ENCODE measurements around the gene SH3BP4.
"Not testable (repeated sequence)": the region's sequence is repeated elsewhere in the genome, so short reads cannot be mapped to it uniquely, and the experiment has no call there.

SH3BP4 gene

DNA sequence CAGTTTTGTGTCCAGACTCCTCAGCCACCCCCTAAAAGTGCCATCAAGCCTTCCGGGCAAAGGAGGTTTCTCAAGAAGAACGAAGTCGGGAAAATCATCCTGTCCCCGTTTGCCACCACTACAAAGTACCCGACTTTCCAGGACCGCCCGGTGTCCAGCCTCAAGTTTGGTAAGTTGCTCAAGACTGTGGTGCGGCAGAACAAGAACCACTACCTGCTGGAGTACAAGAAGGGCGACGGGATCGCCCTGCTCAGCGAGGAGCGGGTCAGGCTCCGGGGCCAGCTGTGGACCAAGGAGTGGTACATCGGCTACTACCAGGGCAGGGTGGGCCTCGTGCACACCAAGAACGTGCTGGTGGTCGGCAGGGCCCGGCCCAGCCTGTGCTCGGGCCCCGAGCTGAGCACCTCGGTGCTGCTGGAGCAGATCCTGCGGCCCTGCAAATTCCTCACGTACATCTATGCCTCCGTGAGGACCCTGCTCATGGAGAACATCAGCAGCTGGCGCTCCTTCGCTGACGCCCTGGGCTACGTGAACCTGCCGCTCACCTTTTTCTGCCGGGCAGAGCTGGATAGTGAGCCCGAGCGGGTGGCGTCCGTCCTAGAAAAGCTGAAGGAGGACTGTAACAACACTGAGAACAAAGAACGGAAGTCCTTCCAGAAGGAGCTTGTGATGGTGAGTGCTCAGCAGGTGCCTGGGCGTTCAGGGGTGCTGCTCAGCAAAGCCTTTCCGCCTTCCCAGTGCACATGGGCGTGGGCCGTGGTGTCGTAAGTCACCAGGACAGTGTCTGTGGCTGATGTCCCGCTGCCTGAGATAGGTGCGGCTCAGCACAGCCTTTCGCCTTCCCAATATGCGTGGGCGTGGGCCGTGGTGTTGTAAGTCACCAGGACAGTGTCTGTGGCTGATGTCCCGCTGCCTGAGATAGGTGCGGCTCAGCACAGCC, 91.0 kb downstream of the SH3BP4 start:
- no peak for DNase-seq (ENCODE audit: low read depth)

DNA sequence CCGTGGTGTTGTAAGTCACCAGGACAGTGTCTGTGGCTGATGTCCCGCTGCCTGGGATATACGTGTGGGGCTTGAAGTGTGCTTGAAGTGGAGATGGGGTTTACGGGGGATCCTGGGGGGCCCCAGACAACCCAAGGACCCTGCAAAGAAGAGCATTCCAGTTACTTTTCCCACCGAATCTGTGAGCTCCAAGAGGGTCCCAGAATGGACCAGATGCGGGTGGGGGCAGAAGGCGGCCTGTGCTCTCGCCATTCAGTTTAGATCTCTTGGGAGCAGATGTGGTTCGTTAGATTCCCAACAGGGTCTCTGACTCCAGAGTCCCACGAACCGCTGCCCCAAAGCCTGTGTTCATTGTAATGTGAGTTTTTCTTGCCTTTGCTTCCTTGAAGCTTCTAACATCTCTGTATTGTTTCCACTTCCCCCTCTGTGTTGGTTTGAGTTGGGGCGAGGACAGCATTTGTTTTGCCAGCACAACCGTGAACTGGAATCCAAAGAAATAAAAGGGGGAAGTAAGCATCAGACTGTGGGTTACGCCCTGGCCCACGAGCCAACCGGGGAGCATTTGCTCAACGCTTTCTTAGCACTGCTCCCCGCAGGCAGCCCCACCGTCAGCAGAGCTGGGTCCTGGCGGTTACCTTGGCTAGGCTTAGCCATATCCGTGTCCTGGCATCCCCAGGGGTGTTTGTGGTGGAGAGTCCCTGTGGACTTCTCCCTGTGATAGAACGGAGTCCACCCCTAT, 92.1 kb downstream of the SH3BP4 start:
- DNase-seq (ENCODE audit: low read depth): no peak

DNA sequence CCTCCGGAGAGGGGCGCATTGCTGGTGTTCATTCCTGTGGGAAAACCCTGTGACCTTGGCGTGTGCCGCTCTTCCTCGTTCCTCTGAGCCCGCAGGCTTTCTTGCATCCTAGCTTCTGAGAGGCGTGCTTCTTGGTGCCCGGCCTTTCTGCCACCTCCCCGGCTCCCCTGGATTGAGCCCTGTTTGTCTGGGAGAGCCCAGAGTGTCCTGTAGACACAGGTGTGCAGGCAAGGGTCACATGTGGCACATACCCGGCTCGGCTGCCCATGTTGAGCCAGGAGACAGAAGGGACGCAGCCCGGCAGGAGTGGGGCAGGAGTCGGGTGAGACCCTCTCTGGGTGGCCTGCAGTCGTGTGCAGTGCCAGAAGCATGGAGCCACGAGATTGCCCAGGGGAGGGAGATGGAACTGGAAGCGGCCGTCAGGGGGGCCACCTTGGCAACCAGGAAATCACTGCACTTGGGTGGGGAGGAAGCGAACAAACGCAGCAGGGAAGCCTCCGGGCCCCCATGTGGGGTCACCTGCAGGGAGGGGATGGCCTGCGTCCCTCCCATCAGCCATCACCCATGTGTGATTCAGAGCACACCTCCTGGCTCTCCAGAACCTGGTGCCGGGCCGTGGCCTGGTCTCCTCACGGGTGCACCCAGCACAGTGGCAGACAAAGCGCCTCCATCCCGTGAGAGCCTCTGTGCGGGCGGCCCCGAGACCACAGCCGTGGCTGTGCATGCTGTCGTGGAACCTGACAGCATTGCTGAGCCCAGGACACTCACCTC, 92.9 kb downstream of the SH3BP4 start:
- no peak for DNase-seq (ENCODE audit: low read depth)

DNA sequence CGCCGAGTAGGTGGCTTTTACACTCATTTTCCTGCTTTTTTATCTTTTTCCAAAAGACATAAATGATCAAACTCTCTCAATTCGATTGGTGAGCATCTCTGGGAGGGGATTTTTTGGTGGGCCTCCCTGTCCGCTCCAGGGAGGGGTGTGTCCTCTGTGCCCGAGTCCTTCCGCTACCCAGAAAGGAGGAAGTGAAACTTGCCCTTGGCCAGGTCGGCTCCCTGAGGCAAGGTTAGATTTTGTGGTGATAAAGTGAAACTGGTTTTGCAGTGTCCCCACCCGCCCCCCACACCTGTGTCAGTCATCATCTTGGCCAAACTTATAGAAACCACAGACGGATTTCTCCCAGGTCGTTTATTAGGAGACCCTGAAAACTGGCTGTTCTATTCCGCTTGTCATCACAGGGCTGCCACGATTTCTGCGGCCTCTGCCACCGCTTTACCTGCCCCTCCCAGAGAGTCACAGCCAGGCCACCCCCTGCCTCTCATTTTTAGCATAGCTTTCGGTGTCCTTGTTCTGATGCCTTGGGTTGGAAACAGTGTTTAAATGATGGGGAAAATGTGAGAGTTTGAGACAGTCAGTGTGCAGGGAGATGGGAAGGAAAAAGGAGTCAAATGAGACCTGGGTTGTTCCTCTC, 93.6 kb downstream of the SH3BP4 start:
- DNase-seq (ENCODE audit: low read depth): no peak

DNA sequence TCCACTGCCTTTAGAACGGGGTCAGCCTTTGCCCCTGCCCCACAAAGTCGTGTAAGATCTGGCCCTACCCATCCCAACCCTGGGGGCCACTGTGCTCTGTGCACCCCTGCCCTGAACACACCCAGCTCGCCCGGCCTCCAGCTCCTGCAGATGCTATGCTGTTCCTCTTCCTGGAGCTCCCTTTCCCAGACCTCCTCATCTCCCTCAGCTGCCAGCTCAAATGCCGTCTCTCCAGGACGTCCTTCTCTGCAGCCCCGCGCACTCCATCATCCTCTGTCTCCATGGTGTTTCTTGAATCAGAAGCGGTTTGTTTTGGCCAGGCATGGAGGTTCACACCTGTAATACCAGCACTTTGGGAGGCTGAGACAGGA, 94.1 kb downstream of the SH3BP4 start:
- DNase-seq (ENCODE audit: low read depth): no peak

DNA sequence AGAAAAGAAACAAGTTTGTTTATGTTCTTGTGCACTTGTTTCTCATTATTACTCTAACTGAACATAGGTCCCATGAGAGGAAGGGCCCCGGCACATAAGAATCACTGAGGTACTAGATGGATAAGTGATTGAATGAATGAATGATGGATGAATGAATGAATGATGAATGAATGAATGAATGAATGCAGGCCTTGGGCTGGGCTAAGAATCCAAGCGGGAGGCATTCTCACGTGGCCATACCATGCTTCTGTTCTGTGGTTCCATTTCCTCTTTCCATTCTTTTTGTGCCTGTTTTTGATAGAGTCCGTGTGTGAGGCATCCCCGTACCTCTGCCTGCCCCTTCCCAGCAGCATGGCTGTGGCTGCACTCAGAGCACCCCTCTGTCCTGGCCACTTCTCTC, 94.8 kb downstream of the SH3BP4 start:
- DNase-seq (ENCODE audit: low read depth): no peak

DNA sequence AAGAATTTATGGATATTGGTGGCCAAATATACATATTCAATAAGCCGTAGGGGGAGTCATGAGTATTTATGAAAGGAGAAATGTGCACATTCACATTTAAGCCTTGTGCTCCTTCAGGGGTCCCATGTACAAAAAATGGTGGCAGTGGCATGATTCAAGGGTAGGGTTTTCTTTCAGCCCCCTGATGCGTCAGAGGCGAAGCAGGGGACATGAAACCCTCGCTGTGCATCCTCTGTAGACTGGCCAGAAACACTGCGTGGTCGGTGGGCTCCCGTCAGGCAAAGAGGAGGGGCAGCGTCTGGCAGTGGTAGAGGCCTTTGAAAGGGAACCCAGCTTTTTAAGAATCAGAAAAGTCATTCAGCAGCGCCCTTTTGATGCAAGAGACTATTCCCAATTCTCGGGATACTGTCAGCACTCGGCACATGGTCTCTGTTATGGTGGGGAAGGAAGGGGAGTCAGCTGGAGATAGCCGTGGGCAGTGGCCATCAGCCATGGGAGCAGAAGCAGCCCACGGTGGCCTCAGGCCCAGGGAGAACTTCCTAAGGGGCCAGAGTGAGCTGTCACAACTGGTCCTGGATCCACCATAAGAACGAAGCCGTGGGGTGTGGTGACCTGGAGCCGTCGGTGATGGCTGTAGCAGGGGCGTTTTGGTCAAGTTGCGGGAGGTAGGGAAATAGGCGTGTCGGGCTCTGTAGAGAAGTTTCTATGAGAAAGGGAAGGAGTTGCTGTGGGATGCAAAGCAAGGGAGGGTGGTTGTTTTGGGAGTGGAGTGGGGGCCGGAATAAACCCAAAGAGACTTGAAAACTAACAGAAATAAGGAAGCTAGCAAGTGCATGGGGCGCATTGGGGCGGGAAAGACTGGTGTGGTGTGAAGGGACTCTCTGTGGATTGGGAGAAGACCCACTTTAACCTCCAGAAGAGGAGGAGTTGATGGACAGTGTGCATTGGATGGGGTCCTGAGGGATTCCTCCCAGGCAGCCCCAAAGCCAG, 95.6 kb downstream of the SH3BP4 start:
- no peak for DNase-seq (ENCODE audit: low read depth)

DNA sequence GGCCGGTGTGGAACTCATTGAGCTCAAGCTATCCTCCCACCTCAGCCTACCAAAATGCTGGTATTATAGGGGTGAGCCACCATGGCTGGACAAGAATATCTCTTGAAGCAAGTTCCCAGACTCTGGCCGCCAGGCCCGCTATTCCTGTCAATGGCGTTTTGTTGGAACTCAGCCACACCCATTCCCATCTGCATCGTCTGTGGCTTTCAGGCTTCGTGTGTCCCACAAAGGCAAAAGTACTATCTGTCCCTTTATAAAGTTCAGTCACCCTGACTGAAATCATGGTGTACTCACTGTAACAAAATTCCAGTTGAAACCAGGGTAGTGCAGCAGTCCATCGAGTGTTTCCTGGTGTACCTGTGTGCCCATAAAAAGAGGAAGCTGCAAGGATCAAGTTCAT, 96.7 kb downstream of the SH3BP4 start:
- no peak for DNase-seq (ENCODE audit: low read depth)

DNA sequence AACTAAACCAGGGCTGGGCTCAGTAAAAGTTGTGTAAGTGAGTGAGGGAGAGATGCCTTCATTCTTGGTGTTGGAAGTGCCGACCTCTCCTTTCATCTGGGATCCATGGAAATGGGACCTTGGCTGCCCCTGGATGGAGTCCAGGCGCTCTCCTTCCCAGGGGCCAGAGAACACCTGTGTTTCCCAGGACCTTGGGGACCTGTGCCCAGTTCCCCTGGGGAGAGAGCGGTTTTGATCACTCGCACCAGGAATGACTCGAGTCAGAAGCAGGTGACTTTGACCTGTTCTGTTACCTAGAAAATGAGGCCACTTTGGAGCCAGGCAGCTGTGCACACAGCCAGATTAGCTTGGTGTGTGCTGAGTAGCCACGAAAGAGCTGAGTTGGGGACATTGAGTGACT, 97.3 kb downstream of the SH3BP4 start:
- DNase-seq (ENCODE audit: low read depth): no peak

DNA sequence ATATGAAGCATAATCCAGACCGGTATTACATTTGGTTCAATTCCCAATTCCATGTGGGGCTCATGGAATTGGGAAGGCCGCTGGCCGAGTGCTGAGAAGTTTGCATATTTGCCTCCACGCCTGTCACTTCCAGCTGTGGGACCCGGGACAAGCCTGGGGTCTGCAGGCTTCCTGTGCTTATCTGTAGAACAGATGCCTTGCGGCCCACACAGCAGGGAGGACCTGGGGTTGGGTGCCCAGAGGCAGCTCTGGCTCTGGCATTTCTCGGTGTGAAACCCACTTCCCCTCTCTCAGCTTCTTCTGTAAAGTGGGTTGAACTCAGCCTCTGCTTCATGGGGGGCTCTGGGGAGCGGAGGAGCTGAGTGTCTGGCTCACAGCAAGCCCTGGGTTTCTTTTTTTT, 97.9 kb downstream of the SH3BP4 start:
- DNase-seq (ENCODE audit: low read depth): no peak

DNA sequence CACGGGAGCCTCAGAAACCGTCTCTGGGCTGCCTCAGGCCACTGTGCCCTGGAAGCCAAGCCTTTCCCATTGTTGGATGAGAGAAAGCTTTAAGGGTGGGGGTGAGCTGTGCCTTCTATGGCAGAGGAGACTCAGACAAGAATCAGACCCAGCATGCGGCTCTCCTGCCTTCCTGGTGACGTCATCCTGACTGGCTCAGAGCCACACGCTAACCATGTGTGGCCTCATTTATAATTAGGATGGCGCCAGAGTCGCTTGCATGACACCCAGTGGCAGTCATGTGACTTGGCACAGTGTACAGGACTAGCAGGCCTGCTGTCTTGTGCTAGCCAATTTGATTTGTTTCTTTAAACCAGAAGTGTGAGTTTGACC, 99.1 kb downstream of the SH3BP4 start:
- DNase-seq (ENCODE audit: low read depth): no peak

DNA sequence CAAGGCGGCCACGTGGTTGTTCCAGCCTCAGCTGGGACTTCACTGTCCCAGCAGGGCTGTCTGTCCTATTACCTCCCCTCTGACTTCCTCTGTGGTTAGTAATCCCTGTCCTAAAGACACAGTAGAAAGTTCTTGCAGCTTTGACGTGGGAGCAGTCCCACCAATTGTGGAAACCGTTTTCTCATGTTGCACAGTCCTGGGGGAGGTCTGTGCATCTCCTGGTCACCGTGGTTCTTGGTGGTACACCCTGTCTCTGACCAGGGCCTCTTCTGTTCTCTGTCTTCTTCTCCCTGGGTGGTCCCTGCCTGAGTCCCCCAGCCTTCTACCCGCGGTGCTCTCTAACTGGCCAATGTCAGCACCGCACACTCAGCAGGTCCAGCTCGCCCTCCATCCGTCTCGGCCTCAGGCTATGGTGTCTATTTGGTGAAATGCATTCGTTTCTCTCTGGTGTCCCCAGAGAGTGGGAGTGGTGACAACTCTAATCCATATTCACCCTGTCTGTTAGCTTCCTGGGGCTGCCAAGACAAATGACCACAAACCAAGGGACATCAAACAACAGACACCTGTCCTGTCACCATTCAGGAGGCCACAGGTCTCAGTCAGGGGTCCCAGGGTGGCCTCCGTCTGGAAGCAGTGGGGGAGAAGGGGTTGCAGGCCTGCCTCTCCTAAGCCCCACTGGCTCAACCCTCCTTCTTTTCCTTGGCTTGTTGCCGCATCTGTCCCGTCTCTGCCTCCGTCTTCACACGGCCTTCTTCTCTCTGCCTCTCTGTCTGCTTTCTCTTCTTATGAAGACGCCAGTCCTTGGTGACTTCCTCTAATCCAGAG, 99.8 kb downstream of the SH3BP4 start:
- no peak for DNase-seq (ENCODE audit: low read depth)

DNA sequence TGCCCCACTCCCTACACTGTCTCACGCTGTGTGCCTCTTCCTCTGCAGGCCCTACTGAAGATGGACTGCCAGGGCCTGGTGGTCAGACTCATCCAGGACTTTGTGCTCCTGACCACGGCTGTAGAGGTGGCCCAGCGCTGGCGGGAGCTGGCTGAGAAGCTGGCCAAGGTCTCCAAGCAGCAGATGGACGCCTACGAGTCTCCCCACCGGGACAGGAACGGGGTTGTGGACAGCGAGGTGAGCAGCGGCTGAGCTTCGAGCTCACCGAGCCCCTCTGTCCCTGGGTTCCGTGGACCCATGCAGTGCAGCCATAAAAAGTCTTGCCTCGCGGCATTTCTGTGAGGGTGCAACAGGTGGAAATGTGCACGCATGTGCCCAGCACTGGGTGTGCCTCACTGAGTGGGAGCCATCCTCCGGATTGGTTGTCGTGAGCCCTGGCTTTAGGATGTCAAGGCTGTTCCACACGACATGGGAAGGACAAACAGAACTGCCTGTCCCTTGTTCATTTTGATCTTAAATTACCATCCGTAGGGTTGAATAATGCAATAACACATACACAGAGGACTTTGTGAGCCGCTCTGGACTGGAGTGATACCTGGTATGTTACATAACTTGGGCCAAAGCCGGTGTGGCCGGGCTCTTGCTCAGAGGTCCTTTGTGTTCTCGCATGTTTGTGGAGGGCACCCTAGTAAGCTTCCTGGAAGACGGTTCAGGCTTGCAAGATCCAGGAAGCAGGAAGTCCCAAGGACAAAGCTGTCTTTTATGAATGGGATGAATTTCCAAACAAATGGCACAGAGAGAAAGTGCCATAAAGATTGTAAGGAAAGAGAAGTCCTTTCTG, 100.9 kb downstream of the SH3BP4 start:
- no peak for DNase-seq (ENCODE audit: low read depth)

DNA sequence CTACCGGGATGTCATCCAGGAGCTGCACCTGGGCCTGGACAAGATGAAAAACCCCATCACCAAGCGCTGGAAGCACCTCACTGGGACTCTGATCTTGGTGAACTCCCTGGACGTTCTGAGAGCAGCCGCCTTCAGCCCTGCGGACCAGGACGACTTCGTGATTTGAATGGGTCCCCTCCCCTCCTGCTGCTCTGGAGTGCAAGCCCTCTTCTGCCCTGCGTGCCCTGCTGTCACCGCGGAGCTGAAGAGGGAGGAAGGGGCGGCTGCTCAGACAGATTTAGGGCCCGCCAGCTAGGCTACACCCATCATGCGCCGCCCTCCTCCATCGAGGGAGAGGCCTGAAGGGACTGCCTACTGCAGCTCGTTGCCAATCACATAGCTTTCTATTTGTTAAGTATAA, 101.8 kb downstream of the SH3BP4 start:
- DNase-seq (ENCODE audit: low read depth): no peak

DNA sequence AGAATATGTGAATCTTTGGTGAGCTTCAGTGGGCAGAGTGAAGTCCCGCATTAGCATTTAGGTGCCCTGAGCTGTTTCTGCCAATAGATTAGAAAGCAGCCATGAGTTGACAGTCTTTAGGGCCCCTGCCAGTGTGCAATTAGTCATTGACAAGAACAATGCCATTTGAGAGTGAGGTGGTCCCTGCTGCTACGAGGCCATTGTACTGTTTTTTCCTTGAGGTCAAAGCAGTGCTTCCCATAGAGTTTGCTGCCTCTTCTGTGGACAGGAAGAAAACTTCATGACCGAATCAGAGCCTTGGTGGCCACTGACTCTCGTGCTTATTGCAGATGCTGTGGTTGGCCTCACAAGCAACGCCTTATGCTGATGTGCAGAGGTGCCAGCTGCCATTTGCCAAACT, 102.7 kb downstream of the SH3BP4 start:
- no peak for DNase-seq (ENCODE audit: low read depth)

DNA sequence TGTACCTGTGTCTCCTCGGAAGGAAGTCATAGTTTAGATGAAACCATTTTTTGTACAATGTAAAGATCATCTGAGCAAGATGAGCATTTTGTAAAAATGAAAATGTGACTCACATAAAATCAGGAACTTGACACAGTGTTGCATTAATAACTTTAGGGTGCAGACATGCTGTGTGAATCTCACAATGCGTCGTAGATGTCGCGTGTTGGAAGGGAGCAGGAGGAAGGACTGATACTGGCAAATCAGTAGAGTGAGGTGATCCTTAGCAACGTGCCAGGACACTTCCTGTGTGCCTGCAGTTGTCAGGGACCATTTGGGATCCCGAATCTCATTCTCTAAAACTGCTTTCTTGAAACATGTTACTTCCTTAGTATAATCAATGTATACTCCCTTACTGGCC, 103.1 kb downstream of the SH3BP4 start:
- DNase-seq (ENCODE audit: low read depth): no peak

DNA sequence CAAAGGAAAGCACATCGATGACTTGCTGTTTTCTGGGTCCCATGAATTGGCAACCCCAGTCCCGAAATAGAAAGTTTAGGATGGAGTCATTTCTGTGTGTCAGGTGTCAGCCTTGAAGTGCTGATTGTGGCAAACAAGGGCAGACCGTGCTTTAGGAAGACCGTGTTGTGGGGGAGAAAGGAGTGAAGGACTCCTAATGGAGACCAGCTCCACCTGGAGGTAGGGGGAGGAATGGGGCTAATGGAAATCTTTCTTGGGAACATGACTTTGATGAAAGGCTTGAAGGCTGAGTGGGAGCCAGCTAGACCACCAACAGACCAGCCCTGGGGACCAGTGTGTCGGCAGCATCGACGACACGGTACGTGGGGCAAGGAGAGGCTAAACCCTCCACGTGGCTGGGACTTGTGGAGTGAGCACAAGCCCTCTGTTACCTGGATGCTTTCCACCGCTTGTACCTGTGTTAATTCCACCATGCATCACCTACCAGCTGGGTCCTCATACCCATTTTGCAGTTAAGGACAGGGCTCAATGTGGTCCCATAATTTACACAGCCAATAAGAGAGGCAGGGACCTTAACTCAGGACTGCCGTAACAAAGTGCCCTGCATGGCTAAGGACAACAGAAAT, 104.2 kb downstream of the SH3BP4 start:
- no peak for DNase-seq (ENCODE audit: low read depth)

DNA sequence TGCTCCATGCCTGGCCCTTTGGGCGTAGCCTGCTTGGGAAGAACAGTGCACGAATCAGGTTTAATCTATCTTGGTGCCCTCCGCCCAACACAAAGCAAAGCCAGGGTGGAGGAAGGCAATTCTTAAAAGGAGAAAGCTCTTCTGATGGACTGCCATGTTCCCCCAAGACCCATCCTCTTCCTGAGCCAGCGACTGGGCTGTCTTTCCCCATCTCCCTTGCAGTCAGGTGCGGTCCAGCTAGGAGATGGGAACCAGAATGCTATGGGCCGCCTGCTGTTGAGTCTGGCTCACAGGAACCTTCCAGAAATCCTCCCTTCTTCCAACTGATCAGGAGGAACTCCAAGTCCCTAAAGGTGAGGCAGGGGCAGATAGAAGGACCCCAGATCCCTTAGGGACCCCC, 105.0 kb downstream of the SH3BP4 start:
- DNase-seq (ENCODE audit: low read depth): no peak

DNA sequence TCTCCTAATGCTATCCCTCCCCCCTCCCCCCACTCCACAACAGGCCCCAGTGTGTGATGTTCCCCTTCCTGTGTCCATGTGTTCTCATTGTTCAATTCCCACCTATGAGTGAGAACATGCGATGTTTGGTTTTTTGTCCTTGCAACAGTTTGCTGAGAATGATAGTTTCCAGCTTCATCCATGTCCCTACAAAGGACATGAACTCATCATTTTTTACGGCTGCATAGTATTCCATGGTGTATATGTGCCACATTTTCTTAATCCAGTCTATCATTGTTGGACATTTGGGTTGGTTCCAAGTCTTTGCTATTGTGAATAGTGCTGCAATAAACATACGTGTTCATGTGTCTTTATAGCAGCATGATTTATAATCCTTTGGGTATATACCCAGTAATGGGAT, 105.8 kb downstream of the SH3BP4 start:
- DNase-seq (ENCODE audit: low read depth): not testable (repeated sequence)

All from T-helper 22 cell (primary cell).